Smooth muscle cell of the brain vasculature (primary cell): ENCODE data around the gene CAPZB.
"Not testable (repeated sequence)": the region's sequence is repeated elsewhere in the genome, so short reads cannot be mapped to it uniquely, and the experiment has no call there.

Experiments
- DNase-seq: peaks from one replicate; pipeline ENCODE4 v3.0.0-alpha.2; 2012; ENCODE audit warnings: low read depth, low spot score

Gene CAPZB

GRCh38 chr1:19311503-19311930, 173.8 kb downstream of the CAPZB start:
- DNase-seq = no peak

- no peak for DNase-seq
Measured at GRCh38 chr1:19310720-19311502, 174.4 kb downstream of the CAPZB start.

GRCh38 chr1:19310061-19310460, 175.3 kb downstream of the CAPZB start:
- no peak for DNase-seq

GRCh38 chr1:19309123-19309813, 176.1 kb downstream of the CAPZB start:
- DNase-seq = no peak

GRCh38 chr1:19308509-19308907, 176.8 kb downstream of the CAPZB start:
- no peak for DNase-seq

- DNase-seq = no peak
Measured at GRCh38 chr1:19307794-19308508, 177.4 kb downstream of the CAPZB start.

- no peak for DNase-seq
Measured at GRCh38 chr1:19306941-19307340, 178.4 kb downstream of the CAPZB start.

- DNase-seq = no peak
Measured at GRCh38 chr1:19305880-19306279, 179.5 kb downstream of the CAPZB start.

- not testable (repeated sequence) for DNase-seq
Measured at GRCh38 chr1:19304081-19304480, 181.3 kb downstream of the CAPZB start.

- DNase-seq = no peak
Measured at GRCh38 chr1:19300211-19300610, 185.1 kb downstream of the CAPZB start.

GRCh38 chr1:19294638-19295037, 190.7 kb downstream of the CAPZB start:
- DNase-seq = no peak

- no peak for DNase-seq
Measured at GRCh38 chr1:19289244-19289643, 196.1 kb downstream of the CAPZB start.
